Ovary (tissue), 3 donors: ENCODE data around the gene TEN1.

Experiments used
- EP300 ChIP-seq: sonication (generic); formaldehyde crosslinking; IDR thresholded peaks from one replicate; pipeline ENCODE4 v1.6.1; 2017; ENCODE audit warnings: antibody characterized with exemption
- POLR2A ChIP-seq: fragments of 450-650 bp; IDR thresholded peaks from one replicate; pipeline ENCODE4 v1.6.1; 2017; ENCODE audit warnings: antibody characterized with exemption, mild to moderate bottlenecking, moderate library complexity
- TF ChIP-seq, protein P1 (sequence below), 3 donors: fragments of 450-650 bp in 2 of 3; fragments of 200-600 bp in 1 of 3; IDR thresholded peaks; one replicate each; pipeline versions ENCODE4 v1.5.1 to v1.8.0; 2016 to 2022; ENCODE audit warnings: antibody characterized with exemption in 3 of 3, mild to moderate bottlenecking in 1 of 3
- donor health status: DM: no; HTN: no; CAD: no.

DNA sequence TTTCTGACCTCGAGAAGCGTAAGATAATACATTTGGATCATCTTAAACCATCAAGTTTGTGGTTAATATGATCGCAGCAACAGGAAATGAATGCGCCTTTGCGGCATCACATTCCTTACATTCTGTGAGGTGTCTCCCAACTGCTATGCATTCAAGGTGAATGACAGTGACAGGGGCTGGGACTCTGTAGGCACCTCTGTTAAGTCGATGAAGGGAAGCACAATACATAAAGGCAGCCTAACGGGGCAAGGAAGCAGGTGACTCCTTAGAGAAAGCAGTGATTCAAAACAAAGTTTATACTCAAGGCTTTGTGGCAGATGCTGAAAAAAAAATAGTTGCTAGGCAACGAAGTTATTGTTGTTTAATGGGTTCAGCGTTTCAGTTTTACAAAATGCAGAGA is 69.7 kb downstream of the TEN1 start:
- TF ChIP-seq, protein P1, sequence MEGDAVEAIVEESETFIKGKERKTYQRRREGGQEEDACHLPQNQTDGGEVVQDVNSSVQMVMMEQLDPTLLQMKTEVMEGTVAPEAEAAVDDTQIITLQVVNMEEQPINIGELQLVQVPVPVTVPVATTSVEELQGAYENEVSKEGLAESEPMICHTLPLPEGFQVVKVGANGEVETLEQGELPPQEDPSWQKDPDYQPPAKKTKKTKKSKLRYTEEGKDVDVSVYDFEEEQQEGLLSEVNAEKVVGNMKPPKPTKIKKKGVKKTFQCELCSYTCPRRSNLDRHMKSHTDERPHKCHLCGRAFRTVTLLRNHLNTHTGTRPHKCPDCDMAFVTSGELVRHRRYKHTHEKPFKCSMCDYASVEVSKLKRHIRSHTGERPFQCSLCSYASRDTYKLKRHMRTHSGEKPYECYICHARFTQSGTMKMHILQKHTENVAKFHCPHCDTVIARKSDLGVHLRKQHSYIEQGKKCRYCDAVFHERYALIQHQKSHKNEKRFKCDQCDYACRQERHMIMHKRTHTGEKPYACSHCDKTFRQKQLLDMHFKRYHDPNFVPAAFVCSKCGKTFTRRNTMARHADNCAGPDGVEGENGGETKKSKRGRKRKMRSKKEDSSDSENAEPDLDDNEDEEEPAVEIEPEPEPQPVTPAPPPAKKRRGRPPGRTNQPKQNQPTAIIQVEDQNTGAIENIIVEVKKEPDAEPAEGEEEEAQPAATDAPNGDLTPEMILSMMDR (IDR thresholded peaks at IDR 0.05) = no peak
- TF ChIP-seq POLR2A (no peak), EP300 (no peak)
